Endothelial cell of umbilical vein (primary cell): ENCODE results near the gene CCL14. TPM values are rescaled to one million over a fixed set of nuclear protein-coding genes. Genes with fewer than 3 reads are reported as not detected.

Experiments
- BruUV-seq: library from RNA; stranded (reverse); fragments of 400-500 nt; replicated peaks from 2 replicates; lab custom pipeline; 2021; lab: Mats Ljungman, UMichigan
- CTCF ChIA-PET: fragments of 300-600, 350-600 bp; sonication (Branson Sonifier 250); formaldehyde crosslinking; loops from one replicate; lab custom pipeline; 2021; ENCODE audit warnings: antibody characterized with exemption, inconsistent platforms; lab: Charles Lee
- POLR2A ChIA-PET: fragments of 300-600, 350-600 bp; sonication (Branson Sonifier 250); formaldehyde crosslinking; loops from one replicate; lab custom pipeline; 2021; ENCODE audit warnings: antibody characterized with exemption, inconsistent platforms; lab: Charles Lee
- DNase-seq: peaks from one replicate; pipeline ENCODE4 v3.0.0-alpha.2; 2011; ENCODE audit warnings: low read depth, low spot score
- FAIRE-seq: peaks from 2 replicates; lab custom pipeline; 2011; peaks lifted over from hg19 to GRCh38; lab: Jason Lieb, UNC
- H2AFZ ChIP-seq: 2 replicates; pipeline ENCODE4 v1.6.0; 2012; ENCODE audit warnings: low read depth, low read length, control low read depth, inconsistent platforms
- H3K27ac ChIP-seq: 2 replicates; pipeline ENCODE4 v1.5.1; 2011; ENCODE audit warnings: low read depth, mild to moderate bottlenecking, control low read depth, low read length, moderate library complexity; ENCODE audit not compliant: insufficient read depth
- H3K27me3 ChIP-seq, 2 experiments: 2 replicates each; pipeline versions ENCODE4 v1.6.0 to v1.6.1; 2011; ENCODE audit warnings: low read length in 2 of 2, mixed read lengths in 1 of 2; ENCODE audit not compliant: control insufficient read depth in 2 of 2, insufficient read depth in 2 of 2
- H3K36me3 ChIP-seq, 2 experiments: 2 replicates in 1 of 2; 3 replicates in 1 of 2; pipeline ENCODE4 v1.5.1; 2011; ENCODE audit warnings: low read length in 2 of 2, mild to moderate bottlenecking in 1 of 2, moderate library complexity in 1 of 2; ENCODE audit not compliant: control insufficient read depth in 2 of 2, insufficient read depth in 2 of 2; ENCODE audit errors: extremely low read depth in 1 of 2
- H3K4me1 ChIP-seq: 3 replicates; pipeline ENCODE4 v1.5.1; 2011; ENCODE audit warnings: mild to moderate bottlenecking, low read length; ENCODE audit not compliant: control insufficient read depth, insufficient read depth; ENCODE audit errors: extremely low read depth
- H3K4me2 ChIP-seq: 2 replicates; pipeline ENCODE4 v1.6.1; 2011; ENCODE audit warnings: low read length, control low read depth, mixed read lengths; ENCODE audit not compliant: insufficient read depth
- H3K4me3 ChIP-seq, 3 experiments: fragments of 200-600 bp in 1 of 3; sonication (generic), shearing (Covaris generic) in 1 of 3; replicated peaks in 1 of 3; 2 replicates each; pipeline ENCODE4 v1.5.1; 2011 to 2016; ENCODE audit warnings: control low read depth in 3 of 3, low read length in 3 of 3, mild to moderate bottlenecking in 2 of 3, inconsistent platforms in 1 of 3, low read depth in 1 of 3, moderate library complexity in 1 of 3; ENCODE audit not compliant: insufficient read depth in 1 of 3
- H3K79me2 ChIP-seq: 2 replicates; pipeline ENCODE4 v1.6.0; 2012; ENCODE audit warnings: low read length, inconsistent platforms; ENCODE audit not compliant: control insufficient read depth, insufficient read depth
- H3K9ac ChIP-seq: replicated peaks from 2 replicates; pipeline ENCODE3; 2011; ENCODE audit warnings: low read length, control low read depth; ENCODE audit not compliant: insufficient read depth; ENCODE audit errors: extremely low read depth
- H3K9me1 ChIP-seq: replicated peaks from 3 replicates; pipeline ENCODE4 v1.6.0; 2011; ENCODE audit warnings: mild to moderate bottlenecking, low read length; ENCODE audit not compliant: control insufficient read depth, insufficient read depth; ENCODE audit errors: extremely low read depth
- H3K9me3 ChIP-seq: replicated peaks from 2 replicates; pipeline ENCODE4 v1.5.1; 2012; ENCODE audit warnings: low read length, inconsistent platforms; ENCODE audit not compliant: control insufficient read depth, insufficient read depth
- H4K20me1 ChIP-seq: replicated peaks from 2 replicates; pipeline ENCODE3; 2011; ENCODE audit warnings: mild to moderate bottlenecking, low read length; ENCODE audit not compliant: control insufficient read depth, insufficient read depth; ENCODE audit errors: extremely low read depth
- EZH2 ChIP-seq: IDR thresholded peaks from 2 replicates; pipeline ENCODE4 v1.6.1; 2012; ENCODE audit warnings: borderline replicate concordance, low read depth, mild to moderate bottlenecking, moderate library complexity, low read length, inconsistent platforms; ENCODE audit not compliant: severe bottlenecking
- FOS ChIP-seq: IDR thresholded peaks from 2 replicates; pipeline ENCODE4 v1.6.1; 2011; ENCODE audit warnings: mild to moderate bottlenecking, low read length, moderate library complexity, borderline replicate concordance; ENCODE audit not compliant: insufficient read depth
- JUN ChIP-seq: IDR thresholded peaks from 2 replicates; pipeline ENCODE4 v1.6.1; 2011; ENCODE audit warnings: borderline replicate concordance, low read depth; ENCODE audit not compliant: insufficient read length, insufficient read depth
- MYC ChIP-seq: IDR thresholded peaks from one replicate; pipeline ENCODE4 v1.6.1; 2011; ENCODE audit warnings: mild to moderate bottlenecking, low read depth, low read length
- POLR2A ChIP-seq: IDR thresholded peaks from 2 replicates; pipeline ENCODE4 v1.6.1; 2012; ENCODE audit warnings: low read depth, mild to moderate bottlenecking, control low read depth, low read length
- POLR2AphosphoS5 ChIP-seq: IDR thresholded peaks from 2 replicates; pipeline ENCODE4 v1.6.1; 2012; ENCODE audit warnings: low read depth, mild to moderate bottlenecking, control low read depth, low read length, moderate library complexity; ENCODE audit not compliant: insufficient read depth
- dilution Hi-C: fragments of 300-500 bp; cut with MboI; formaldehyde crosslinking; loops from one replicate; pipeline ENCODE4 v1.15.0; 2019; ENCODE audit warnings: low sequenced_read_pairs; ENCODE audit not compliant: extremely low pct_ligation_motif_present
- intact Hi-C: fragments of 100-400 bp; cut with micrococcal nuclease; formaldehyde crosslinking; loops from one replicate; pipeline ENCODE4 v1.10.0; 2022
- polyA plus RNA-seq, 4 experiments: library from polyadenylated mRNA; depleted of rRNA in 3 of 4; stranded (reverse) in 3 of 4; unstranded in 1 of 4; fragments of >200 nt; gene quantifications; 2 replicates each; pipeline versions ENCODE4 v1.2.1 to v1.2.3, GENCODE V29; 2011 to 2012; ENCODE audit warnings: missing spikeins in 1 of 4
- total RNA-seq: library from RNA; stranded (reverse); gene quantifications from 2 replicates; pipeline ENCODE4 v1.2.3, GENCODE V29; 2021
- TF ChIP-seq, protein P1 (sequence below): IDR thresholded peaks from 2 replicates; pipeline ENCODE4 v1.6.1; 2011; ENCODE audit not compliant: insufficient read depth, insufficient read length
- TF ChIP-seq, protein P2 (sequence below), 2 donors: IDR thresholded peaks; 1 replicate in 1 of 2; 2 replicates in 1 of 2; pipeline ENCODE4 v1.5.1; 2011; ENCODE audit warnings: low read length in 2 of 2, mild to moderate bottlenecking in 2 of 2, moderate library complexity in 2 of 2, control low read depth in 1 of 2, inconsistent platforms in 1 of 2, low read depth in 1 of 2; ENCODE audit not compliant: insufficient read depth in 1 of 2; ENCODE audit errors: extremely low read depth in 1 of 2

CCL14 gene
- total and polyA plus RNA-seq, 2 donors (not counting 3 experiments of a cell fraction or from before 2014, with no cell fraction given): 21.3 to 25.8 TPM

DNA sequence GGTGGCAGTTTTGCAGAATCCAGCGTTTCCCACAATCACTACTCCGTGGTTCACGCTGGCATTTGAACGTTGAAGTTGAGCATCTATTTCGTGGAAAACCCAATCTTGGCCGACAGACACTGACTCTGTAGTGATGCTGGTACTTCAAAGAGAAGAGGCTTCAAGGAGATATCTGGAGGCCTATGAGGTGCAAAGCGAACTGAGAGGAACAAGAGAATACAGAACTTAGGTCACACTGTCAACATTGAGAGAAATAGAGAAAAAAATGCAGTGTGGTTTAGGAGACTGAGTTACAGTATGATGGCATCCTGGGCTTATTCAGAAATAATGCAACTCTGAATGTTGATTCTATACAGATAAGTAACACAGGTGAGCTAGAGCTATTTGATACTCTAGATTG is 21.3 kb downstream of the CCL14 start:
- no peaks in the 10 kb centered on the region for H3K79me2 ChIP-seq
- no peak overlapping the region for H3K27ac ChIP-seq
- no peak overlapping the region for H3K4me2 ChIP-seq
- H3K27me3 ChIP-seq: peaks cover 0 to 4% of the 10 kb centered on the region in 2 experiments
- H3K36me3 ChIP-seq: no peaks in the 10 kb centered on the region
- H4K20me1 ChIP-seq: no peaks in the 10 kb centered on the region
- H3K9me1 ChIP-seq: no peaks in the 10 kb centered on the region
- TF ChIP-seq JUN (no peak), EZH2 (no peak), POLR2A (no peak), FOS (no peak), POLR2AphosphoS5 (no peak), MYC (no peak)
- TF ChIP-seq, protein P1, sequence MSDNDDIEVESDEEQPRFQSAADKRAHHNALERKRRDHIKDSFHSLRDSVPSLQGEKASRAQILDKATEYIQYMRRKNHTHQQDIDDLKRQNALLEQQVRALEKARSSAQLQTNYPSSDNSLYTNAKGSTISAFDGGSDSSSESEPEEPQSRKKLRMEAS: no peak
- TF ChIP-seq, protein P2, sequence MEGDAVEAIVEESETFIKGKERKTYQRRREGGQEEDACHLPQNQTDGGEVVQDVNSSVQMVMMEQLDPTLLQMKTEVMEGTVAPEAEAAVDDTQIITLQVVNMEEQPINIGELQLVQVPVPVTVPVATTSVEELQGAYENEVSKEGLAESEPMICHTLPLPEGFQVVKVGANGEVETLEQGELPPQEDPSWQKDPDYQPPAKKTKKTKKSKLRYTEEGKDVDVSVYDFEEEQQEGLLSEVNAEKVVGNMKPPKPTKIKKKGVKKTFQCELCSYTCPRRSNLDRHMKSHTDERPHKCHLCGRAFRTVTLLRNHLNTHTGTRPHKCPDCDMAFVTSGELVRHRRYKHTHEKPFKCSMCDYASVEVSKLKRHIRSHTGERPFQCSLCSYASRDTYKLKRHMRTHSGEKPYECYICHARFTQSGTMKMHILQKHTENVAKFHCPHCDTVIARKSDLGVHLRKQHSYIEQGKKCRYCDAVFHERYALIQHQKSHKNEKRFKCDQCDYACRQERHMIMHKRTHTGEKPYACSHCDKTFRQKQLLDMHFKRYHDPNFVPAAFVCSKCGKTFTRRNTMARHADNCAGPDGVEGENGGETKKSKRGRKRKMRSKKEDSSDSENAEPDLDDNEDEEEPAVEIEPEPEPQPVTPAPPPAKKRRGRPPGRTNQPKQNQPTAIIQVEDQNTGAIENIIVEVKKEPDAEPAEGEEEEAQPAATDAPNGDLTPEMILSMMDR (IDR thresholded peaks at IDR 0.05; ENCODE audit: extremely low read depth in 1 of 2, insufficient read depth in 1 of 2, low read depth in 1 of 2, low read length in 2 of 2): no peak
- no peak overlapping the region for H3K4me3 ChIP-seq
- POLR2A ChIA-PET: interaction anchor here (0.6 kb wide), 1 partner anchor 184 kb away, joined by 4 read pairs; no protein-coding TSS in a partner anchor
- CTCF ChIA-PET: interaction anchor here (1.9 kb wide), 1 partner anchor 184 kb away, joined by 10 read pairs; no protein-coding TSS in a partner anchor
- H3K4me1 ChIP-seq: no peaks in the 10 kb centered on the region
- no peak for DNase-seq
- no peak for FAIRE-seq
- intact Hi-C loops: no loop called here
- H3K9ac ChIP-seq: no peak overlapping the region
- no peak overlapping the region for H2AFZ ChIP-seq
- no TSS peak for BruUV-seq
- dilution Hi-C loops: no loop called here
- no peaks in the 10 kb centered on the region for H3K9me3 ChIP-seq
